HG03460 (cell line): ENCODE data around the gene GIGYF2.

Experiments used
- ATAC-seq: cut with Tn5 transposase; IDR thresholded peaks from one replicate; pipeline ENCODE4 v1.9.1; 2021; ENCODE audit not compliant: unreplicated experiment

Gene GIGYF2

DNA sequence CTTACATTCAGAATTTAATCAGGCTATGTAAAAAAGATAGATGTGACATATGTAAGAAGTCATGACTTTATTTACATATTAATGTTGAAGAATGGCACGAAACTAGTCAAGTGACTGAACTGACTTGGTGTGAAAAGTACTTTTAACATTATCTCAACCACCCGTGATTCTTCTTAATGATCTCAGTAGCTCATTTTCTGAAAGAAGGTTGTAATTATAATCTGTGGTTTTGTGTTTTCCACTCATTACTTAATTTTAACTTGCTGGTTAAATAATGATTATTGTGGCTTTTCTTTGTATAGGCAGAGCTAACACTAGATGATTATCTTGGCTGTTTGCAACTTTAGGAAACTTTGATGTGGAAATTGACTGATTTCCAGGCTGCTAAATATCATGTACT is 60.8 kb downstream of the GIGYF2 start:
- no peak for ATAC-seq

DNA sequence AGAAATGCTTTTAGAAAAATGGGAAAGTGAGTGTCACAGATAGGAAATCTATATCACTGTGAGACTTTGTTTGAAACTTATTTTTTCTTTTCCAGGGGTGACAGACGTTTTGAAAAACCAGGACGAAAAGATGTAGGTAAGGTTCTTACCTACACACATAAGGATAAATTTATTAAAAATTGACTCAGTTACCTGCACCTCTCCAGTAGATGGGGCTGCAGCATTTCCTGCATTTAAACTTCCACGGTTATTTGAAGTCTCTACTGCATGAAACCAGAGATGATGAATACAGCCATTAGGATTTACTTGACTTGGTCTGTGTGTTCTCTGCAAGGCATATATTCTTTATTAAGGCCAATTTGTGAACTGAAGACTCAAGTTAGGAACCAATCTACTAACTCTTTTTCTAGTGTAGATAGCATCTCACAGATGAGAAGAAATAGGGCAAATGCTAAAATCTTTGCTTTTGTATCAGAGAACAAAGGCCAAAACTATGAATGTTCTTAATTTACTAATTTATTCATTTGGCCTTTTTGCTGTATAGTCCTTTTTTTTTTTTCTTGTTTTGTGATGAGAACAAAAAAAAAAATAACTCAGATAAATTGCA is 64.3 kb downstream of the GIGYF2 start:
- no peak for ATAC-seq

DNA sequence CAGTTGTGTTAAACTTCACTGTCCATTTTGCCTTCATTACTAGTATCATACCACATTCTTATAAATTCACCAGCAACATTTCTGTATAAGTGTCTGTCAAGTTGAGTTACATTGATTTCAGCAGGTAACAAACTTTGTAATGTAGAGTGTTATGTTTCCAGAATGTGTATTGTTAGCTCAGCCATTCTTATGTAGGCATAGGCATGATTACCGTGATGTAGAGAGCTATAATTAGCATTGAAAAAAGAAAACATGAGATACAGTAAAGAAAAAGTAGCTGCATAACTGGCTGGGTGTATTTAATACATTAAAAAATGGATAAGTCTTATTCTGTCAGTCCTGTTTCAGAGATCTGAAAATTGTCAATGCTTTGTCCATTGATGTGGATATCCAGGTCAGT is 70.7 kb downstream of the GIGYF2 start:
- no peak for ATAC-seq

DNA sequence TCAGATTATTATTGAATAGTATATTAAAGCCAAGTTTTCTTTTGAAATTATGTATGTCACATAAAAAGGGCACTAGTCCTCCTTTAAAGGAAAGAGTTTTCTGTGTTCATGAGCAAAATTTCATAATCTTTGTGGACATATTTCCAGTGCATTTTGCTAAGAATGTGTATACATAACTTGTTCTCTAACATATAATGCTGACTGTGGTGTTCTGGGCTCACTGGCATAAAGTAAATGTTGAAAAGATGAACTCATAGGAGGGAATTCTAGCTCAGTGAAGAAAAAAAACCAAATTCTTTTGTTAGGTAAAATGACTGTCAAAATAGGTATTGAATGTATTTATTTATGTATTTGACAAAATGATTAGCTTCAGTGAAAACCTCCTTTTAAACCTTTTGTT is 73.1 kb downstream of the GIGYF2 start:
- ATAC-seq: no peak

DNA sequence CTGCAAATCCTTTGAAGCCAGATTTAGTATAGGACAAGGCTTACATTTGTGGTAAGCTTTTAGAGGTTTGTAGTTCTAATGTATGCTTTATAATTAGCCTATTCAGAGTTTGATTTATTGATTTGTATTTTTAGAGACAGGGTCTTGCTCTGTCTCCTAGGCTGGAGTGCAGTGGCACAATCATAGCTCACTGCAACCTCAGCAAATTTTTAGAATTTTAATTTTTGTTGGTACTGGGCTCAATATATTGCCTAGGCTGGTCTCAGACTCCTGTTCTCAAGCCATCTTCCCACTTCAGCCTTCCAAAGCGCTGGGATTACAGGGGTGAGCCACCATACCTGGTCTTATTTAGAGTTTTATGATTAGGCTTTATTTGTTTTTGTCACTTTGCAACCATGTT is 74.7 kb downstream of the GIGYF2 start:
- ATAC-seq: no peak

DNA sequence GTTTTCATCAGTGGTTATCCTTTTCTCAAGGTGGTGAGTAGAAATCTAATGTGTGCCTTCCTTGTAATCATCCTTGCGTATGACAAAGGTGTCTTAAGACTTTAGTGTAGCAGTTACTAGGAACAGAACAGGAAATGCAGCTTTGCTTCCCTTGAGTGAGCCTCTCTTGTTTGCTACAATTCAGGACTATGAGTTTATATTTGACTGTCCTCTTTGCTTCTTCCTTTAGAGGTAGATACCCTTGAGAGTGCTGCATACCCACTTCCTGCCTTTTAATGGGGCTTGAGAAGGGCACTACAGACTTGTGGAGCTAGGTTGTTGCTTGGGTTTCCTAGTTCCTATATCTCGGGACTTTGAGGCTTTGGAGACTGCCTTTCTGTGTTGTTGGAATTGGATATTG is 75.4 kb downstream of the GIGYF2 start:
- peak; percentile 84 for ATAC-seq

DNA sequence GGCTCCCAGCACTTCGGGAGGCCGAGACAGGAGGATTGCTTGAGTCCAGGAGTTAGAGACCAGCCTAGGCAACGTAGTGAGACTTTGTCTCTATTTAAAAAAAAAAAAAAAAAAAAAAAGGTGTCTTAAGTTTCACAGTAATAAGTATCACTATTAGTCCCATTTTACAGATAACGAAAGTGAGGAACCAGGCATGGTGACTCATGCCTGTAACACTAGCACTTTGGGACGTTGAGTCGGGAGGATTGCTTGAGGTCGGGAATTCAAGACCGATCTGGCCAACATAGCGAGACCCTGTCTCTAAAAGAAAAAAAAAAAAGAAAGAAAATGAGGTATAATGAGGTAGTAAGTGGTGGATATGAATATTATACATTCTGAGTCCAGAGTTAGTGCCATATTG is 76.7 kb downstream of the GIGYF2 start:
- ATAC-seq: no peak

DNA sequence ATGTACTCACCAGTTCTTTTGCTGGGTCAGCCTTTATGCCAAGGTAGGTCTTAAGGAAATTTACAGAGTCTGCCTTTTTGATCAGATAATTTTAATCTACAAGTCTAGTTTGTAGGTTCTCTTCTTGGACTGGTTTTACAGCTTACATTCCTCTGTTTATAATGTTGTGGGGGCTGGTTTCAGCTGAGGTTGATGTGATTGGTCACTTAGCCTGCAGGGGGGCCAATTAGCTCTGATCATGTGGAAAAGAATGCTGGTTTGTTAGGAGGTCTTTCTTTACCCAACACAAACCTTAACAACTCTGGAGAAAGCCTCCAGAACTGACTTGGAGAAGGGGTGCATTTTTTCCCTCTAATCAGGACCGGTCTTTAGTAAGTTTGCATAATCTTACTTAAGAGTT is 79.3 kb downstream of the GIGYF2 start, which contains the start of gene KCNJ13:
KCNJ13 (minus strand) TSS at position 131 of the 400 bp plus-strand sequence. CDS start 5,203 bp downstream, outside the sequence.
- no peak for ATAC-seq

DNA sequence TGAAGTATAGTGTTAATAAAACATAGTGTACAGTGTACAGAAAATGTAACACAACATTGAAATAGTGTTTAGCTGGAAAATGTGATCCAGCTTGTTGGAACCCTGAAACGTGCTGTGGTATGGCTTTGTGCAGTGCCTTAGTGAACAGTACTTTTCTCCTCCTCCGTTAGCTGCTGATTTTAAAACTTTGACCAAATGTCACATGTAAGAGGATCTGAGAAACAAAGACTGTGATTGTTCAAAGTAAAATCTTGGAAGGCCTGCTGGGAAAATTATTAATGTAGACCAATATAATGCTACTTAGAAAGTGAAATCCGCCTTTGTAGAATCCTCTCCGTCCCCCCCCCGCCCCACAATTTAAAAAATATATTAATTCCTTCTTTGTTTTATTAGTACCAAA is 80.1 kb downstream of the GIGYF2 start:
- no peak for ATAC-seq

DNA sequence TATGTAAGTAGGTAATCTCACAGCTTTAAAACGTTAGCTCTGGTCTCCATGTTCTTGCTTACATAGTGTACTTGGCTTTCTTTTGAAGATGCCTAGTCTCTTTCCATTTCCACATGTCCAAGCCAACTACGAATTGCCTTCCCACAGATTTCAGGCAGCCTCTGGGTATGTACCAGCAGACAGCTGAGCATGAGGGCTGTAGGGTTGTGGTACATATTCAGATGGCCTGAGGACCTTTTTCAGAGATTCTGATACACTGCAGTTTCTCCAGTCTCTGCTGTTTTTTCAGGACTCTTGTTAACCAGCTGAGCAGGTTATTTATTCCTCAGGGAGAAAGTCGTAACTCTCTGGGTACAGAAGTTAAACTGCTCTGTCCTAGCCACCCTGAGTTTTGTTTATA is 82.3 kb downstream of the GIGYF2 start:
- no peak for ATAC-seq

DNA sequence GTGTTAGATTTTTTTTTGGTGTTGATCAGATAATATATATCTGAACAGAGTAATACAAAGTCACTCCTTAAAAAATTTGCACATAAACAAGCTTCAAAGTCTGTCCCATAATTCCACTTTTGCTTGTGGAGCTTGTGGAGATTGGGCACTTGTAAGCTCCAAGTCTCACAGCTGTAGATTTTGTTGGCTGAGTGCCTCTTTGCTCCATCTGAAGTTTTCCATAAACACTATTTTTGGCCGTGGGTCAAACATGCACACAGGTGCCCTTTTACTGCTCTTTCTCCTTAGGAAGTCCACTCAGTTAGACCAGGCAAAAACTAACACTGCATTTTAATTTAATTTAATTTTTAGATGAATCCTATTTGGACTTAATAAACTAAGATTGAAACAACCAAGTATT is 82.8 kb downstream of the GIGYF2 start:
- no peak for ATAC-seq

DNA sequence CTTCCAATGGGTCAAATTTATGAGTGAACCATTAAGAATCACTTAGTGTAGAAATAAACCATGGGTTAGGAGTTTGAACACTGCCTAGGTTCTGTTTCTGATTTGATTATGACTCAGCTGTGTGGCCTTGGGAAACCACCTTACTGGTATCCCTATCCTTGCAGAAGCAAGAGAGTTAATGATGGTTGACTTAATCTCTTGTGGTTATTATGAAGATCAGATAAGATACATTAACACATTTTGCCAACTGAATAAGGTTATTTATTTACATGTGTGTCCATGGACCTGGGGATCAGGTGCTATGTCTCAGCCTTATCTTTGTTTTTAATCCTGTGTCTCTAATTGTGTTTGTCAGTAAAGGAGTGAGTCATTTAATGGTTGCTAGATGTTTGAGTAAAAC is 84.6 kb downstream of the GIGYF2 start:
- peak; percentile 92 for ATAC-seq

DNA sequence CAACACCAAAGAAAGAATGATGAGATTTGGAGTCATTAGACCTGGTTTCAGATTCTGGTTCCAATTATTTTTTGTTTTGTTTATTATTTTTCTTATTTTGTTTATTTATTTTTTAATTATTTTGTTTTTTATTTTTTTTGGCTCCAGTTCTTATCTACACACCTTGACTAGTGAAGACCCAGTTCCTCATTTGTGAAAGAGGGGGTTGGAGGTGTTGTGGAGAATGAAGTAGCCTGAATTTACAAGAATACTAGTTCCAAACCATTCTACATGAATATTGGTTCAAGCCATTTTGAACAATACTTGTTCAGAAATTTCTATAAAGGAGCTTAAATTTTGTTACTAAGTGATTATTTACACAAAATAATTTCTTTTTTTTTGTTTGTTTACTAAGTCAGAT is 86.1 kb downstream of the GIGYF2 start:
- ATAC-seq: no peak

DNA sequence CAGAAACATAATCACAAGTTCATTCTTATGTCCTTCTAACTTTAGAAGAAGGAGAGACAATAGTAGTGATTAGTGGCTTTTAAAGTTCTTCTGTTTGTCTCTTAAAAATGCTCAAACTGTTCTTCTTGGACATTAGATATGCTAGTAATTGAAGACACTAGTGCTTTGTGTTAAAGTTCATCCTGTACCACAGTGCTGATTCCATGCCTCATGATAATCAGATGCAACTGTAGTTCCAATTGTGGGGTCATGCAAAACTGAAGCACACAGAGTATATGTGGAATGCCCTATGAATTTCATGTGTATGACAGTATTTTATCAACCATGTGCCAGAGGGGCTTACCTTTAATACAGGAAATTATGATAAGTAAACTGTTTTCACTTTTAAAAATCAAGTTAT is 90.7 kb downstream of the GIGYF2 start:
- ATAC-seq: no peak

DNA sequence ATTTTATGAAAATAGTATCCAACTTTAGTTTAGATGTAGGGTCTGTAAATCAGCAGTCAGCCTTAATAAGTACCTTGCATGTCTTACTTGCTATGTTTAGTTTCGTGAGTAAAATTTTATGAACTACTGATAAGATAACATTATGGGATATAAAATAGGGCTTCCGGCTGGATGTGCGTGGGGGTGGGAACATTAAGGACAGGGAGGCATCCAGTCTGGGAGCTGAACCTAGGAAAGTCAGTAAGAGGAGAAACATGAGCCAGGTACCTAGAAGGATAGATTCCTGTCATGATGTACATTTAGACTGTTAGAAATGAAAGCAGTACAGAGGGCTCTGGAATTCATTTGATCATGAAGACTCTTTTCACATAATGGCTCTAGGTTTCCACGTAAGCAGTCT is 92.0 kb downstream of the GIGYF2 start:
- ATAC-seq: no peak

DNA sequence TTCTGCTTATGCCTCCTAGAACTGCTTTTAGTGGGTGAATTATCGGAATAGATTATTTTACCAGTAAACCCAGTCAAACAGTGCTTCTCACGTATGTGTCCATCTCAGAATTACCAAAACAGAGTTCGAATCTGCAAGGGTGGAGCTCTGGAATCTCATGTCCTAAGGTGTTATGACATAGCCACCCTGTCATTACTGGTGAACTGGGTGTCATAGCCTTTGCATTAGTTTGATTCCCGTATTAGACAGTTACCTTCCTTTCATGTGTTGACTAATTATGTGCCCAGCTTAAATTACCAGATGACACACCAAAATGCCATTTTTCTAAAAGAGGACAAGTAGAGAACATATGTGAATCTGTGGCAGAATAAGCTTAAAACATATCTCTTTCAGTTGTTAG is 94.4 kb downstream of the GIGYF2 start:
- no peak for ATAC-seq

DNA sequence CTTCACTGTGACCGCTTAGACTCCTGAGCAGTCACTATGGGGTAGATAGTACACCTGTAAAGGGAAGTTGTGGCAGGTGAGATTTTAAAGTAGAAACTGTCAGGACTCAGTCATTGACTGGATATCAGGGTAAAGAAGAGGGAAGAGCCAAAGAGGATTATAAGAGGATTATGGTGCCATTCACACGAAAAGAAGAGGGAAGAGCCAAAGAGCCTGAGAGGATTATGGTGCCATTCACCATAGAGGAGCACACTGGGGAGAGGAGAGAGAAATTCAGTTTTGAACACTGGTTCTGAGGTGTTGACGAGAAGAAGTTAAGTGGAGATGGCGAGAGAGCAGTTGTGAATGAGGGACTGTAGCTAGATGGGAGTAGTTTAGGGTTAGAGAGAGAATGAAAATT is 96.1 kb downstream of the GIGYF2 start:
- no peak for ATAC-seq

DNA sequence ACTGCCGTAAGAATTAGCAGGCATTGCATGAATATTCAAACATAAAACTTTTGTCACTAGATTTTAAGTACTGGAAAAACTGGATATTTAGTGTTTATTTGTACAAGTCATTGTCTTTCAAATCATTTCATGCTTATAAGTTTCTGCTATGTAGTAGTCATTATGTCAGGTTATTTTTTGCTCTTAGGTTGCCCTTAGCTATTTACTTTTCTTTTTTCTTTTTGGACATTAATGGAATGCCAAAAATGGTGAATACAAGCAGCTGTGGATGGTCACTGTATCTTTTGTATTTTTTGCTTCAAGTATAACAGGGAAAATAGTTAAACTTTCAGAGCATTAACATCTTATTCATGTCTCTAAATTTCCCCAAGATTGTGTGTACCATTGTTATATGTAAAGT is 97.8 kb downstream of the GIGYF2 start:
- no peak for ATAC-seq

DNA sequence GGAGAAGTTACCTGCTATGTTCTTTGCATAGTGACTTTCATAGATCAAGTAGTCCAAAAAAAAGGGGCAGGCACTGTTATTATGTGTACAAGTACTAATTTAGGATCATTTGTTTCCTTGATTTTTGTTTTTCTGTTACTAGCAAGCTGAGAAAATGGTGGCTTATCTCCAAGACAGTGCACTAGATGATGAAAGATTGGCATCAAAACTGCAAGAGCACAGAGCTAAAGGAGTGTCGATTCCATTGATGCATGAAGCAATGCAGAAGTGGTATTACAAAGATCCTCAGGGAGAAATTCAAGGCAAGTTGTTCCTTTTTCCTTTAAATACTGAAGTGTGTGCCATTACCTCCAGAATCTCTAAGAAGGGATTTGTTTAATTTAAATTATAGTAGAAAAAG is 98.8 kb downstream of the GIGYF2 start:
- ATAC-seq: no peak

DNA sequence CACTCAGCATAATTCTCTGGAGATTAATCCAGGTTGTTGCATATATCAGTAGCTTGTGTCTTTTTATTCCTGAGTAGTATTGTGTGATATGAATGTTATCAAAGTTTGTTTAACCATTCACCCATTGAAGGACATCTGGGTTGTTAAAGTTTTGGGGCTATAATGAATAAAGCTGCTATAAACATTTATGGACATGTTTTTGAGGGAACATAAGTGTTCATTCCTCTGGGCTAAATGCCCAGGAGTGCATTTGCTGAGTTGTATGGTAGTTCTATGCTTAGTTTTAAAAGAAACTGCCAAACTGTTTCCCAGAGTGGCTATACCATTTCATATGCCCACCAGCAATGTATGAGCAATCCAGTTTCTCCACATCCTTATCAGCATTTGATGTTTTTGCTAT is 101.1 kb downstream of the GIGYF2 start:
- no peak for ATAC-seq

DNA sequence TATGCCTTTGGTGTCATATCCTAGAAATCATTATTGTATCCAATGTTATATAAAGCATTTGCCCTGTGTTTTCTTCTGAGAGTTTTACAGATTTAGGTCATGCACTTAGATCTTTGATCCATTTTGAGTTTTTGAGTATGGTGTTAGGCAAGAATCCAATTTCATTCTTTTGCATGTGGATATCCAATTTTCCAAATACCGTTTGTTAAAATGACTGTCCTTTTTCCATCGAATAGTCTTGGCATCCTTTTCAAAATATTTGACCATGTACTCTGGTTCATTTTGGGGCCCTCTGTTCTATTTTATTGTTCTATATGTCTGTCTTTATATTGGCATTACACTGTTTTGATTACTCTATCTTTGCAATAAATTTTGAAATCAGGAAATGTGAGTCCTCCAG is 103.0 kb downstream of the GIGYF2 start:
- no peak for ATAC-seq

DNA sequence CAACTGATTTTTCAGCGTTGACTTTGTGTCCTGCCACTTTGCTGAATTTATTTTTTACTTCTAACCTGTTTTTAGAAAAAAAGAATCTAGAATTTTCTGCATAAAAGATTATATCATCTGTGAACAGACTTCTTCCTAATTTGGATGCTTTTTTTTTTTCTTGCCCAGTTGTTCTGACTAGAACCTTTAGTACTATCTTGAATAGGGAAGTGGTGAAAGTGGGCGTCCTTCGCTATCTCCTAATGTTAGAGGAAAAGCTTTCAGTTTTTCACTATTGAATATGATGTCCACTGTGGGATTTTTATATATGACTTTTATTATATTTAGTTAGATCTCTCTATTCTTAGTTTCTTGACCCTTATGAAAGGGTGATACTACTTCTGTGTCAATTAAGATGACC is 105.0 kb downstream of the GIGYF2 start:
- no peak for ATAC-seq

DNA sequence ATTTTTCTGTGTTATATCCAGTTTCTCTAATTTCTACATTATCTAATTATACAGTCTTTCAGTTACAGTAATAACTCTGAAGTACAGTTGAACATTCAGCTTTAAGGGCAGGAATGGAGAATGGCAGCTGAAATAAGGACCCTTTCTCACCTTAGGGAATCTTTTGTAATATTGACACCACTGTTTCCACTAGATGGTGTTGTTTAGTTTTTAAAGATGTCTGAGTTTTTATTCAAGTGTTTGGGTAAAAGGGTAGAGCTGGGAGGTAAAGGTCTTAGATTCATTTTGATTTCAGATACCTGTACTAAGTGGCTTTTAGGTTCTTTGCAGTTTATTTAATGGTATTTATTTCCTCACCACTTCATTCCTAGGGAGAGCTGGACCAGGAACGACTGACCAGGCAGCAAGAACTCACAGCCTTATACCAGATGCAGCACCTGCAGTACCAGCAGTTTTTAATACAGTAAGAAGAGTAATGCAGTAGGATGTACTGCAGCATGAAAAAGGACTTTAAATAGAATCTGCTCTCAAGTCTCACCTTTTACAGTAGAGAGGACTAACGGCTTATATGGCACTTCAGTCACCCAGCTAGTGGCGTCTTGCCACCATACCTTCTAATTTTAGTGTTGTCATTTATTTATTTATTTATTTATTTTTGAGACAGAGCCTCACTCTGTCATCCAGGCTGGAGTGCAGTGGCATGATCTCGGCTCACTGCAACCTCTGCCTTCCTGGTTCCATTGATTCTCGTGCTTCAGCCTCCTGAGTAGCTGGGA is 112.4 kb downstream of the GIGYF2 start:
- ATAC-seq: no peak
